HG03342 (cell line): ENCODE measurements around the gene TEX55.
"Not testable (repeated sequence)": the region's sequence is repeated elsewhere in the genome, so short reads cannot be mapped to it uniquely, and the experiment has no call there.

ENCODE experiments used
- ATAC-seq: cut with Tn5 transposase; IDR thresholded peaks from one replicate; pipeline ENCODE4 v1.9.1; 2021; ENCODE audit warnings: mild to moderate bottlenecking, moderate library complexity; ENCODE audit not compliant: unreplicated experiment

Gene TEX55

DNA sequence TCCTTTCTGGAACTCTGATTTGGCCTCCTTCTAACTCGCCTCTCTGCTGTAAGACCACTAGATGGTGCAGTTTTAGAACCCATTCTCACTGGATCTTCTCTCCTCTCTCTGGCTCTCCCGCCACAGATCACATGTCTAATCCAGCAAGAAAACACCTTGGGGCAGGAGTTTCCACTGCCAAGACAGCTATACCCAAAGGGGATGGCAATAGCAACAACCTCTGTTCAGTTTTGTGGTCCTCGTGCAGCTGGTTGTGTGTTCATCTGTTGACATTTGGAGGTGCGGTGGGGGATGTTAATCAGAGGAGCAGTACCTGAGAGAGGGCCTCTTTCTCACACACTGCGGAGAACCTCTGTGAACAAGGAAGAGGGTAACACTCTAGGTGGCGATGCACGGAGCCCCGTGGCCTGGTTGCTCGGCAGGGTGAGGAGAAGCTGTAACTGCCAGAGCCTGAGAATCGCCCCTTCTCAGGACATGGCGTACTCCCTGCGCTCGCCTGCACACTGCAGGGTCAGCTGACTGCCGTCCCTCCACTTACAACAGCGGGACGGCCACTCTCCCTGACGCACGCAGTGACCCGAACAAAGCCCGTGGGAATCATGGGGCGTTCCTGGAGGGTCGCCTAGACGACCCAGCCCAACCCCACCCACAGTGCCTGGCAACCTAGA lies at the start of gene TEX55:
TSS of gene TEX55 (plus strand) at position 666 of the 668 bp plus-strand sequence. CDS start 25 bp downstream, outside the sequence.
- no peak for ATAC-seq

DNA sequence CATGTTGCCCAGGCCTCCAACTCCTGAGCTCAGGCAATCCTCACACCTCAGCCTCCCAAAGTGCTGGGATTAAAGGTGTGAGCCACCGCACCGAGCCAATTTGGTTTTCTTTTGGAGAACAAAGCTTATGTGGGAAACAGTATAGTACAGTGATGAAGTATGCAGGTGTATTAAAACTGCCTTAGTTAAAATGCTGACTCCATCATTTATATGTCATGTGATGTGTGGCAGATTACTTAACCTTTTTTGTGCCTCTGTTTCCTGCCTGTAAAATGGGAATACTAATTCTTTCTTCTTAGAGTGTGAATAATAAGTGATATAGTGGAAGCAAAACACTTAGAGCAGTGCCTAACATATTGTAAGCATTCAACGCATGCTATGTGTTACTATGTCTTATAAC lies 48.0 kb upstream of the TEX55 start:
- ATAC-seq = no peak

DNA sequence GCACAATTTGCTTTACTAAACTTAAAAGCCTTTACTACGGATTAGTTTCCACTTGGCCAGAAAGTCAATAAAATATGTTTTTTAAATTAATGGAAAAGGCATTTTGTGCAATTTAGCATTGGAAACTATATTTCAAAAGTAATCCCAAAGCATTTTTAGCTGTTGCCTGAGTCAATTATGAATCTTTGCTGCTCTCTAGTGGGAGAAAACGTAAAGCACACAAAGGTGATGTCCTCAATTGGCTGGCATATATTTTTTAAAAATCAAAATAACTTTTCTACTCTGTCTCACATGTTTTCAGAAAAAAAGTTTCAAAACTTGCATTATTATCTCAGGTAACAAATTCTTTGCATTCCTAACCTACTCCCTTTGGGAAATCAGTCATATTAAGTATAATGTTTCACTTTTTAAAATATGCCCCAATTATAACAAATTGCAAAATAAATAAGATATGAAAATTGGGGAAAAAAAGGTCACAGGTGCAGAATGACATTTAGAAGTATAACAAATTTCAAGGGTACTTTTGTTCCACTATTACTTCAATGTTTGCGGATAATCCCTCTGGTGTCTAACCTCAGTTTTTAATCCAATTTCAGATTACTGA lies 47.2 kb upstream of the TEX55 start:
- no peak for ATAC-seq

DNA sequence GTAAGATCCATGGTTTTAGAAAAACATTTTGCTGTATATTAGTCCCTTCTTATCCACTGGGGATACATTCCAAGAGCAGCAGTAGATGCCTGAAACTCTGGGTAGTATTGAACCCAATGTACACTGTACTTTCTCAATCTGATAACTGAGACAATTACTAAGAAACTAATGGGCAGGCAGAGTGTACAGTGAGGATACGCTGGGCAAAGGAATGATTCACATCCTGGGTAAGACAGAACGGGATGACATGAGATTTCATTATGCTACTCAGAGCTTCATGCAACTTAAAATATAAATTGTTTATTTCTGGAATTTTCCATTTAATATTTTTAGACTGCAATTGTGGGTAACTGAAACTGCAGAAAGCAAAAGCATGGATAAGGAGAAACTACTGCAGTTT lies 46.2 kb upstream of the TEX55 start:
- no peak for ATAC-seq

DNA sequence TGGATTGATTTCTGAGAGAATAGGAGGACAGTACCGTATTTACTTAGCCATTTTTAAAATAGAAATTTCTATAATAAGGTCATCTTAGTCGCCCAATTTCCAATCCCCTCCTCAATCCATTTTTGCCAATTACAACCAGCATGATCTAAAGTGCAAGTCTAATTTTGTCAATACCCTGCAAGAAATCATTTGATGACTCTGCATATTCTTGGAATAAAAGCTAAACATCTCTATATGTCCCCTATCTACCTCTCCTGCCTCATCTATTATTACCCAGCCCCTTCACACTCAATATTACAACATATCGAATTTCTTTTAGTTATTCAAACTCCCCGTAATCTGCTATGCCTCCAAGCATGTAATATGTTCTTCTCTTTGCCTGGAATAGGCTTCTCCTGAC lies 41.9 kb upstream of the TEX55 start:
- ATAC-seq = no peak

DNA sequence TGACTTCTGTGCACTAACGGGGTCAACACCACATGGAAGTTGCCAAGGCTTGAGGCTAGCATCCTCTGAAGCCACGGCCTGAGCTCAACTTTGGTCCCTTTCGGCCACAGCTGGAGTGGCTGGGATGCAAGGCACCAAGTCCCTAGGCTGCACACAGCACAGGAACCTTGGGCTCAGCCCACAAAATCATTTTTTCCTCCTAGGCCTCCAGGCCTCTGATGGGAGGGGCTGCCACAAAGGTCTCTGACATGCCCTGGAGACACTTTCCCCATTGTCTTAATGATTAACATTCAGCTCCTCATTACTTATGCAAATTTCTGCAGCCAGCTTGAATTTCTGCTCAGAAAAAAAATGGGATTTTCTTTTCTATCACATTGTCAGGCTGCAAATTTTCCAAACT lies 27.6 kb upstream of the TEX55 start:
- not testable (repeated sequence) for ATAC-seq

DNA sequence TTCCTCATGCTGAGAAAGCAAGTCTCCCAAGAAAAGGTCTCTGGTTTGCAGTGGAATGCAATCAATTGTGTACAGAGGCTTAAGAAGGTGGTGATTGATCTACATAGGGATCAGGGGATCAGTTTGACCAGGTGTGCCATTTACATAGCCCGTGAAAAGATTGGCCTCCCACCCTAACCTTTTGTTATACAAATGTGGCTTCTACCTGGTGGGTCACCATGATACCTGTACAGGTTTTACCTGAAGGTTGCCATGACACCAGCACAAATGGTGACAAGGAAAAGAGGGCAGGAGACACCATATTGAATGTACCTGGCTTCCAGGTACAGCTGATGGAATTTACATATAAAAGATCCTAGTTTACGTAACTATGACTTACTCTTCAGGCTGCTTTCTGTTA lies 25.5 kb upstream of the TEX55 start:
- ATAC-seq = no peak

DNA sequence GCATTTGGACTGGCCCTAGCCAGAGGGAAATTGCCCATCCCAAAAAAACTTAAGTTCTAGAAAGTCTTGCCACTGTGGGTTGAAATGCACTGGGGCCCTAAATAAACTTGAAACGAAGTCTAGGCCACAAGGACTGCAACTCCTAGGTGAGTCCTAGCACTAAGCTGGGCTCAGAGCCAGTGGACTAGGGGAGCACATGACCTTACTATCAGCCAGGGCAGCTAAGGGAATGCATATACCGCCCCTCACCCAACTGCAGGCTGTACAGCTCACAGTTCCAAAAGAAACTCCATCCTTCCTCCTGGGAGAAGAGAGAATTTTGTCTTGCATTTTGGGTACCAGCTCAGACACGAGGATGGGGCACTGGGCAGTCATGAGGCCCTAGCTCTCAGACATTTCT lies 23.6 kb upstream of the TEX55 start:
- ATAC-seq = no peak

DNA sequence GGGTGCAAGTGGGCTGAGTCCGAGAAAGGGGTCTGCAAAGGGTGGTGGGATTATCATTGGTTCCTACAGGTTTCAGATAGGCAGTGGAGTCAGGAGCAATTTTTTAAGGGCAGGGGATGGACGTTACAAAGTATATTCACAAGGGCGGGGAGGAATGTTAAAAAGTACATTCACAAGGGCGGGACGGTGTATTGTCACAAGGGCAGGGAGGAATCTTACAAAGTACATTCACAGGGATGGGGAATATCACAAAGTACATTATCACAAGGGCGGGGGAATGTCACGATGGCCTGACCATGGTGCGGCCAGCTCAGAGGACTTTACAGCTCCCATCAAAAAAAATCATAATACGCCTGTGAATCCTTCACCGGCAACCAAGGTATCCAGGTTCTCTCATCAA lies 20.6 kb upstream of the TEX55 start:
- no peak for ATAC-seq

DNA sequence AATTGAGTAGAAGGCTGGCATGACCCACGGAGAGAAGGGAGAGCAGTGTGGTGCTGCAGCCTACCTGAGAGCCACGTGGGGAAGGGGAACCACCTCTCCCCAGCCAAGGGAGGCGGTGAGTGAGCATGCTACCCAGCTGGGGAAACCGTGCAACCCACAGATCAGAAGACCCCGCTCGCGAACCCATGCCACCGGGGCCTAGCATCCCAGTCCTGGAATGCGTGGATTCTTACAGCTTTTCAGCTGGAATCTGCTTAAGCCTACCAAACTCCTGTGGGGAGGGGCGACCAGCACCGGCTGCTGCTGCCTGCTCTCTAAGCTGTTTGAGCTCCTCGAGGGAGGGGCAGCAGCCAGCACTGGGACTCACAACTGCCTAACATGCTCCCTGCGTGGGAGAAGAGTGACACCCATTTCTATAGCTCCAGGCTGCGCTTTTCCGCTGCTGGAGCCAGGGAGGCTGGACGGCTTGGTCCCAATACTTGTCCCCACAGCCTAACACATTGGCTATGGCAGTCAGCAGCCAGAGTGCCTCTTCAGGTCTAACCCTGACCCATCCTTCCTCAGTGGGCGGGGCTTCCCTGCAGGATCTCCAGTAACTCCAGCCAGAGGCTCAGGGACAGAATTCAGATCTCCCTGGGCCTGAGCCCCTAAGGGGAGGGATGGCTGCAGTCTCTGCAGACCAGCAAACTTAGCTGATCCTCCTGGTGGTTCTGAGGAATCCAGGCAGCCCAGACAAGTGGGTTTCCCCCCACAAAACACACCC lies 20.0 kb upstream of the TEX55 start:
- no peak for ATAC-seq

DNA sequence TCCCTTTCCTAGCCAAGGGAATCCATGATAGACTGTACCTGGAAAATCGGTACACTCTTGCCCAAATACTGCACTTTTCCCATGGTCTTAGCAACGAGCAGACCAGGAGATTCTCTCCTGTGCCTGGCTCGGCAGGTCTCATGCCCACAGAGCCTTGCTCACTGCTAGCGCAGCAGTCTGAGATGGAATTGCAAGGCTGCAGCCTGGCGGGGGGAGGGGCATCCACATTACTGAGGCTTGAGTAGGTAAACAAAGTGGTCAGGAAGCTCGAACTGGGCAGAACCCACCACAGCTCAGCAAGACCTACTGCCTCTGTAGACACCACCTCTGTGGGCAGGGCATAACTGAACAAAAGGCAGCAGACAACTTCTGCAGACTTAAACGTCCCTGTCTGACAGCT lies 15.7 kb upstream of the TEX55 start:
- ATAC-seq = not testable (repeated sequence)

DNA sequence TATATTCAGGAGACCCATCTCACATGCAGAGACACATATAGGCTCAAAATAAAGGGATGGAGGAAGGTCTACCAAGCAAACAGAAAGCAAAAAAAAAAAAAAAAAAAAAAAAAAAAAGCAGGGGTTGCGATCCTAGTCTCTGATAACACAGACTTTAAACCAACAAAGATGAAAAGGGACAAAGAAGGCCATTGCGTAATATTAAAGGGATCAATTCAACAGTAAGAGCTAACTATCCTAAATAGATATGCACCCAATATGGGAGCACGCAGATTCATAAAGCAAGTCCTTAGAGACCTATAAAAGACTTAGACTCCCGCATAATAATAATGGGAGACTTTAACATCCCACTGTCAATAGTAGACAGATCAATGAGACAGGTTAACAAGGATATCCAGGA lies 13.7 kb upstream of the TEX55 start:
- not testable (repeated sequence) for ATAC-seq

DNA sequence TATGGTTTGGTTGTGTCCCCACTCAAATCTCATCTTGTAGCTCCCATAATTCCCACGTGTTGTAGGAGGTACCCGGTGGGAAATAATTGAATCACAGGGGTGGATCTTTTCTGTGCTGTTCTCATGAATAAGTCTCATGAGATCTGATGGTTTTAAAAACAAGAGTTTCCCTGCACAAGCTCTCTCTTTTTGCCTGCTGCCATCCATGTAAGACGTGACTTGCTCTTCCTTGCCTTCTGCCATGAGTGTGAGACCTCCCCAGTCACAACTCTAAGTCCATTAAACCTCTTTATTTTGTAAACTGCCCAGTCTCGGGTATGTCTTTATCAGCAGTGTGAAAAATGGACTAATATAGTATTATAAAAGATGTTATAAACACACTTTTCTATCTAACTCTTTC lies 6.6 kb upstream of the TEX55 start:
- ATAC-seq = not testable (repeated sequence)

DNA sequence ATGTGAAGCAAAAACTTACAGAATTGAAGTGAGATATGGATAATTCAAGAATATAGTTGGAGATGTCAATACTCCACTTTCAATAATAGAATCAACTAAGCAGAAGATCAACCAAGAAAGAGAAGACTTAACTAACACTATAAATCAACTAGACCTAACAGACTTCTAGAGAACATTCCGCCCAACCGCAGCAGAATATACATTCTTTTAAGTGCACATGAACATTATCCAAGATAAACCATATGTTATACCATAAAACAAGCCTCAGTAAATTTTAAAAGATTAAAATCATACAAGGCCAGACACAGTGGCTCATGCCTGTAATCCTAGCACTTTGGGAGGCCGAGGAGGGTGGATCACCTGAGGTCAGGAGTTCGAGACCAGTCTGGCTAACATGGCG lies 5.5 kb upstream of the TEX55 start:
- no peak for ATAC-seq

DNA sequence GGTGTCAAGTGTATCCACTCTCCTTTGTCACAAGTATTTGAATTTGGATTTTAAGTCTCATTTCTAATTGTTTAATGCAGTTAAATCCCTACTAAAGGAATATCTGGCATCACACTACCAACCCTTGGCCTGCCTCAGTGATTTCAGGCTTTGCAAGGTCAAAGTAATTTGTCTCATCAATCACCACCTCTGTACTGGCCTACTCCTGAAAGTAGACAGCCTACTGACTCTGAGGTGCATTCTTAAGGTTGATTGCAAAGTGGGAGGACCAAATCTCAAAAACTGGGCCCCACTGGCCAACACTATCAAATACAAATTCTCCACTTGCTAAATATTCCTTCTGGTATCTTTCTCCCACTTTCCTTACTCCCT lies 851 bp upstream of the TEX55 start:
- no peak for ATAC-seq

DNA sequence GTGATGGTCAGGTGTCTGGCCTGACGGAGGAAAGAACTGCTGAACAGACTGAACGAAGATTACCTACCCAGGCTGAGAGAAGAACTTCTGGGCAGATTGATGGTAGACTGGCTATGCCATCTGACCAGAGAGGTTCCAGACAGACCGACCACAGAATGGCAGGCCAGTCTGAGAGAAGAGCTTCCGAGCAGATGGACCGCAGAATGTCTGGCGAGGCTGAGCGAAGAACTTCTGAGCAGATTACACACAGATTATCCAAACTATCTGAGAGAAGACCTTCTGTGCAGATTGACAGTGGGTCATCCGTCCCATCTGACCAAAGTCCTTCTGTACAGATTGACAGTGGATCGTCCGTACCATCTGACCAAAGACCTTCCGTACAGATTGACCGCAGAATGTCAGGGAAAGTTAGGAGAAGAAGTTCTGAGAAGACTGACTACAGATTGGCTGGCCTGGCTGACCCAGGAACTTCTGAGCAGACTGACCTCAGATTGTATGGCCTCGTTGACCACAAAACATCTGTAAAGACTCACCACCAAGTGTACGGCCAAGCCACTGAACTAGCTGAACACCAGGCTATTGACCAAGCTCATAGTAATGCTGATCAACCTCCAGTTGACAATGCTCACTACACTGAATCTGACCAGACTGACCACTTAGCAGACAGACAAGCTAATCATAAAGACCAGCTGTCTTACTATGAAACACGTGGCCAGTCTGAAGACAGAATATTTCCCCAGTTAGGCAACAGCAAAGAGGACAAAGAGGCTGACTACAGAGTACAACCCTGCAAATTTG lies 812 bp downstream of the TEX55 start:
- ATAC-seq = no peak

DNA sequence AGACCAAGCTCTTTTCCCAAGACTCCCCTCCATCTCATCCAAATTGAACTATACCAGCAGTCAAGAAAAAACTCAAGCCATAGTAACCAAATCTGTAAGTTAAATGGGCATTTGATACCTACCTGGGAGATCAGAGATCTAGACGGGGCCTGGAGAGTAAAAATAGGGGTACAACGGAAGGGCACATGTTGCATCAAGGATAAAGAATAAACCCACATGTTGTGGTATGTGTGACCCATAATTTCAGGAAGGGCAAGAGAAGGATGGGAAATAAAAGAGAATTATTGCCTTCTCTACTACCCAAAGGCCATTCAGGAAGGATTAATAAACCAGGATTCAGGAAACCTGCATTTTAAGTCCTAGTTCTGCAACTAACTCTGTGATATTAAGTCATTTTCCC lies 1.5 kb downstream of the TEX55 start:
- ATAC-seq = no peak

DNA sequence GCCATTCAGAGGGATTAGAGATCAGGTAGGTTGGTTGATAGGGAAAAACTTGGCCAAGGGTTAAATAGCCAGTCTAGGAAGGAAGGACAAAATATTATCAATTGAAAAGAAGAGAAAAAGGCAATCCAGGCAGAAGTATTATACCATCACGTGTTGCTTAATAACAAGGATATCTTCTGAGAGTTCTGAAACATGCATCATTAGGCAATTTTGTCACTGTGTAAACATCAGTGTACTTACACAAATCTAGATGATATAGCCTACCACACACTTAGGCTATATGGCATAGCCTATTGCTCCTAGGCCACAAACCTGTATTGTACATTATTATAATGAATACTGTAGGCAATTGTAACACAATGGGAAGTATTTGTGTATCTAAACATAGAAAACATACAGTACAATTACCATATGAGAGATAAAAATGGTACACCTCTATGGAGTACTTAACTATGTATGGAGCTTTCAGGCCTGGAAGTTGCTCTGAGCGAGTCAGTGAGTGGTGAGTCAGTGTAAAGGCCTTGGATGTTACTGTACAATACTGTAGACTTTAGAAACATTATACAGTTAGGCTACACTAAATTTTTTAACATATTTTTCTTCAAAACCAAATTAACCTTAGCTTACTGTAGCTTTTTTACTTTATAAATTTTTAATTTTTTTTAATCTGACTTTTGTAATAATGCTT lies 2.7 kb downstream of the TEX55 start:
- ATAC-seq = no peak

DNA sequence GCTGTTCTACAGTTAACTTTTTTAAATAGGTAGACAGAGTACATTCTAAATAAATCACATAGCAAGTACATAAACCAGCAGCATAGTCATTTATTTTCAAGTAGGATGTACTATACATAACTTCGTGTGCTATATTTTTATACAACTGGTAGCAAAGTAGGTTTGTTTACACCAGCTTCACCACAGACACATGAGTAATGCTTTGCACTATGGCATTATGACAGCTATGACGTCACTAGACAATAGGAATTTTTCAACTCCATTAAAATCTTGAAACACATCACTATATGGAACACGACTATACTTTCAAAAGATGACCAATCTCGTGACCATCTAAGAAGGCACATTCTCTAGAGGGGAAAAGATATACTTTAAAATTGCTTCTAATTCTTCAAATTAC lies 3.5 kb downstream of the TEX55 start:
- no peak for ATAC-seq

DNA sequence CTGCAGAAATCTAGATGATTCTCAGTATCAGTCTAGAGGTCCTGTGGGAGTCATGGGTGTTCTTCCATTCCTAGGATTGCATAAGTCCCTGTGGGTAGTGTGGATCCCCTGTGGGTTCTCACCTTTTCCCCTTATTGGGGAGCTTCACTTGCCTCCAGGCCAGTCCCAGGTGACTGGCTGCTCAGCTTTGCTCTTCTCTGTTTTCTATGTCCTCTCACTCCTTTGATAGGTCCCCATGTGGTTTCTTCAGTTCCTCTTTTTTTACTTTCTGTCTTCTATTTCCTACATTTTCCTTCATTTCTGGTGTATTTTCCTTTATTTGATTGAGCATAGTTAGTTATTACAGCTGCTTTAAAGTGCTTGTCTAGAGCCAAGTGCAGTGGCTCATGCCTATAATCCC lies 10.9 kb downstream of the TEX55 start:
- ATAC-seq = no peak

DNA sequence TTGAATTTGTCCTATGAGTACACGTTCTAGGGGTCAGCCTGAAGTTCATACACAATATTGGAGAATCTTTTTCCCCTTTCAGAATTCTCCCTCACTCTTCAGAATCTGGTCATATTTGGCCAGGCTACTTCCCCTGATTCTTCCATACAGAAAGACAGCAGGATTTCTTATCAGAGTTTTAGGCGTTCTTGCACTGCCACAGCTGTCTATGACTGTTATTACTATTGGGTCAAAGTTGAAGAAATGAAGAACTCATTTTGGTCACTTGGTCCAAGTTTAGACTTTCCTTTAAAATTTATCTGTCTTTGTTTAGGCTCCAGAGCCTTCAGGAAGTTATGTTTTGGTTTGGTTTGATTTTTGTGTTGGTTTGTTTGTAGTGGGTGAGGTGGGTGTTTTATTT lies 12.0 kb downstream of the TEX55 start:
- ATAC-seq = no peak
